DMS114 treated with DMSO at 0.1 percent for 48 hours (cell line): ENCODE data around the gene TEX22.

Experiments
- DNase-seq: peaks from one replicate; lab custom pipeline; 2025; ENCODE audit not compliant: unreplicated experiment; lab: John Stamatoyannopoulos, UW

The TEX22 gene

GRCh38 chr14:105455086-105455640 is 56.8 kb downstream of the TEX22 start:
- no peak for DNase-seq

DNA sequence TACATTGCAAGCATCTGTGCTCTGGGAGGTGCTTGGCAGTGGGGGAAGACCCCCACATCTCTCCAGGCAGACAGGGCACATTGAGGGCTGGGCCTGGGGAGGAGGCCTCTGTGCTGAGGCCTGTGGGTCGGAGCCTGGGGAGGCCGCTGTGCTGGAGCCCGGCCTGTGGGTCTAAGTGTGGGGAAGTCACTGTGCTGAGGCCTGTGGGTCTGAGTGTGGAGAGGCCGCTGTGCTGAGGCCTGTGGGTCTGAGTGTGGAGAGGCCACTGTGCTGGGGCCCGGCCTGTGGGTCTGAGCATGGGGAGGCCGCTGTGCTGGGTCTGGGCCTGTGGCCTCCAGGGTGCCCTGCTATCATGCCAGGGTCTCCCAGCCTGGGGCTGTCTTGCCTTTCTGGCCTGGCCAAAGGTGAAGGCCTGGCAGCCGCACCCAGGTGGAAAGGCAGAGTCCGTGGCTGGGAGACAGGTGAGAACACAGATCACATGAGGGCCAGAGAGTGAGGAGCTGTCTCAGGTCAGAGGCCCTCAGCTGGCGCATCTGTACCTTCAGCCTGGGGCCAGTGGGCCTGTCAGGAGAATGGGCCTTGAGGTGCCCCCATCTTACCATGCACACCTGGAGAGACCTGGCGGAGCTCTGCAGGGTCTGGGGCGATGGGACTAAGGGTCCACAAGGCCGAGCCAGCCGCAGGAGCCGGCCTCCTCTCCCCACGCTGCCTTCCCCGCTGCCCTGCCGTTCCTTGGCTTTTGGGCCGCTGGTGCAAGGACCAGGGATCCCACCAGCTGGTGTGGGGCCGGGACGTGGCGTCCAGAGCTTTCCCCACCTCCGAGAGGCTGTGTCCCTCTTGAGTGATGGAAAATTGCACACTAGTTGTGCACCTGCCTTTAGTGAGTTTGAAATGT is 57.7 kb downstream of the TEX22 start:
- no peak for DNase-seq

DNA sequence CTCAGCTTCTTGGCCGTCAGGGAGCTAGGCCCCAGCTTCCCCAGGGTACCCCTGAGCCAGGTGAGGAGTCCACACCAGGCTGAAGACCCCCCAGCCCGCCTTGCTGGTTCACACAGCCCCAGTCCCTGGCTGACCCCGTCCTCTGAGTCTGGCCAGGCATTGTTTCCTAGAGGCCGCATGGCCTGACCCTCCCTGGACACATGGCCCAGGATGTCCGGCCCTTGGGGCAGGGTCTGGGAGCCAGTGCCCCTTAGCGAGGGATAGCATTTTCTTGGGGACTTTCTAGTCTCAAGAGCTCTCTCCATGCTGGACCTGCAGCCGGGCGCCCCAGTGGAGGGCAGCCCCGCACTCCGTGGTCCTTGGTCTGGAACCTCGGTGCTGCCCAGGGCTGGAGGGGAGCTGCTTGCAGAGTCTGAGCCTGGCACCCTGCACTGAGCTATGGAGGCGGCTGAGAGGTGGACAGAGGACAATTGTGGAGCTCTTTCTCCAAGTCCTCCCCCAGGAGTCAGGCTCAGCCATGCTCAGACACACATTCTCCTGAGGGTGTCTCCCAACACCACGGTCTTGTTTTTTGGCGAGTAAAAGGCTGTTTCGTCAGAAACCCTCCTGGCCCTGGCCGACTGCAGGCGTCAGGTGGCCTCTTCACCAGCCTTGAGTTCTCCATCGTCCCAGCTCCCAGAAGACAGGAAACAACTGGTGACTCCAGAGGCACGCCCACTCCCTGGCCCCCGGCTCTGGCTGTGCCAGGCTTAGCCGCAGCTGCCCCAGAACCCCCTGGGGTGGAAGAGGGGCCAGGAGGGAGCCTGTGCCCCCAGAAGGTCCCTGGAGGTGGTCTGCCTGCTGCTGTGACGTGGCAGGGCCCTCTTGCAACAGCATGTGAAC is 58.6 kb downstream of the TEX22 start:
- DNase-seq = no peak

- DNase-seq = no peak
Observed at GRCh38 chr14:105458010-105458409, 59.7 kb downstream of the TEX22 start.

DNA sequence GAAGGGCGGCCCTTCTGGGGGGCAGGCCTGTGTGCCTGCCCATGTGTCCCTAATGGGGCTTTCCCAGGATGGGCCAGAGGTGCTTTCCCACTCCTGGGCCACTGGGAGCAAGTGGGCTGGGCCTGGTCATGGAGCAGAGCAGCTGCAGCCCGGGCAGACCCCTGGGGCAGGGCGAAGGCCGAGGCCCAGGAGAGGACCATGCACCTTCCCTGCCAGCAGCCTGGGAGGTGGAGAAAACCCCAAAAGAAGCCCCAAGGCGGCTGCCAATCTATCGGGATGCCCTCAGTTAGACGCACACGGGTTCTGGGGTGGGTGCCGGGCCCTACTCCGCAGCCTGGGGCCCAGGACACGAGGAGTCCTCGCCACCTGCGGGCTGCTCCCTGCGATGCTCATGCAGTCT is 60.2 kb downstream of the TEX22 start:
- DNase-seq = no peak

DNA sequence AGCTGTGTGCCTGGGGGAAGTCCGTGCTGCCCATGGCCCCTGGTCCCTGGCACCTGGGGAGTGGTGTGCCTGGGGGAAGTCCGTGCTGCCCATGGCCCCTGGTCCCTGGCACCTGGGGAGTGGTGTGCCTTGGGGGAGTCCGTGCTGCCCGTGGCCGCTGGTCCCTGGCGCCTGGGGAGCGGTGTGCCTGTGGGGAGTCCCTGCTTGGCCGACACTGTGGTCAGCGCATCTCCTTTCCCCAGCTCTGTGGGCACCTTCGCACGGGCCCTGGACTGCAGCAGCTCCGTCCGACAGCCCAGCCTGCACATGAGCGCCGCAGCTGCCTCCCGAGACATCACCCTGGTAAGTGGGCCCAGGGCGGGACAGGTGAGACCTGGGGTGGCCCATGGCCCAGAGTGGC is 61.8 kb downstream of the TEX22 start:
- DNase-seq = no peak

DNA sequence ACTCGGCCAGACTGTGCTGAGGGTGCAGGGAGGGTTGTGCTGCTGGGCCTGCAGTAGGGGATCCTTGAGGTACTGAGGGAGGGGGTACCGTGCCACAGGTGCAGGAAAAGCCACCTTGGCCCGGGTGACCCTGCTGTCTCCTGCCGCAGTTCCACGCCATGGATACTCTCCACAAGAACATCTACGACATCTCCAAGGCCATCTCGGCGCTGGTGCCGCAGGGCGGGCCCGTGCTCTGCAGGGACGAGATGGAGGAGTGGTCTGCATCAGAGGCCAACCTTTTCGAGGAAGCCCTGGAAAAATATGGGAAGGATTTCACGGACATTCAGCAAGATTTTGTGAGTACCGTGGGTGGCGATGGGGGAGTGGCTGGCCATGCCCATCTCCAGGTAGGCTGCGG is 62.3 kb downstream of the TEX22 start:
- no peak for DNase-seq

GRCh38 chr14:105461903-105462302 is 63.6 kb downstream of the TEX22 start:
- no peak for DNase-seq
